ENCODE data around the gene CHCHD6. TPM values are rescaled to one million over a fixed set of nuclear protein-coding genes. Genes with fewer than 3 reads are reported as not detected.

CHCHD6 gene
- total RNA-seq, 1 experiment from 2014 or later: 45.9 TPM

DNA sequence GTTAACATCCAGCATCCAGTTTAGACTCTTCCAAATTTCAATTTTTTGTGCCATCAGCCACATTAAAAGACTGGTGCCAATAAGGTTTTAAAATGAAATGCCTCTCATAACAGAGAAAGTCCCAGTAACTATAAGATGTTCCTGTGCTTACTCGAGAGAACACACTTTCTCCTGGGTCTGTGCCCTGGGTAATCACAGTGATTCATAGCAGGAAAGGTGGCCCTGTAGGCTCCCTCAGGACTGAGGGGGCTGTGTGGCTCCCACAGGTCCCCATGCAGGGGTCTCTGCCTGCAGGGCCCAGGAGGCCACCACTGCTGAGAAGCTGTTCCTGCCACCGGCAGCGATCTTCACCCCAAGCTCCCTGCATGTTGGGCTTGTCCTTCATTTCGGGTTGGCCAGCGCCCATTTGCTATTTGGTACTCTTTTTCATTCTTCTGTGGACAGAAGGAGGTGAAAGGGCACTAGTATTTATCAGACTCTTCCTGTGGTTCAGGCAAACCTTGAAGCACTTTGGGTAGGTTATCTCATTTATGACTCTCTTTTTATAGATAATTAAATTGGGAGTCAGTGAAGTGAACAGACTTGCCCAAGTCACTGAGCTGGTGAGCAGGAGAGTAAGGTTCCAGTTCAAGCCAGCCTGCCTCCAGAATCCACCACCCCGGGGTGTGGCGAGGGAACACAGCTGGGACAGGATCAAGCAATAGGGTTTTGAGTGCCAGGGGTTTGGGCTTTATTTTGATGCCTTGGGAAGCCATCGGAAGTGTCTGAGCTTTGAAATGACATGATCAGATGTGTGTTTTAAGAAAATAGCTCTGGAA lies 234.7 kb downstream of the CHCHD6 start:
- intact Hi-C loops (cut with micrococcal nuclease; ENCODE audit: unreplicated experiment): no loop called here
- Mint-ChIP-seq H3K9me3 (ENCODE audit: low read depth, unreplicated experiment) (no peaks in the 10 kb centered on the region), H3K27ac (ENCODE audit: unreplicated experiment) (no peak overlapping the region), H3K4me3 (ENCODE audit: low read depth, unreplicated experiment) (no peak overlapping the region), H3K27me3 (ENCODE audit: unreplicated experiment) (no peaks in the 10 kb centered on the region), H3K36me3 (ENCODE audit: insufficient read depth, unreplicated experiment) (no peaks in the 10 kb centered on the region), H3K4me1 (ENCODE audit: low read depth, unreplicated experiment) (no peaks in the 10 kb centered on the region)
- DNase-seq: no peak
- CTCF ChIA-PET: interaction anchor here (1.5 kb wide), 1 partner anchor 187 kb away, joined by 3 read pairs; no protein-coding TSS in a partner anchor
- TF ChIP-seq, protein P1, sequence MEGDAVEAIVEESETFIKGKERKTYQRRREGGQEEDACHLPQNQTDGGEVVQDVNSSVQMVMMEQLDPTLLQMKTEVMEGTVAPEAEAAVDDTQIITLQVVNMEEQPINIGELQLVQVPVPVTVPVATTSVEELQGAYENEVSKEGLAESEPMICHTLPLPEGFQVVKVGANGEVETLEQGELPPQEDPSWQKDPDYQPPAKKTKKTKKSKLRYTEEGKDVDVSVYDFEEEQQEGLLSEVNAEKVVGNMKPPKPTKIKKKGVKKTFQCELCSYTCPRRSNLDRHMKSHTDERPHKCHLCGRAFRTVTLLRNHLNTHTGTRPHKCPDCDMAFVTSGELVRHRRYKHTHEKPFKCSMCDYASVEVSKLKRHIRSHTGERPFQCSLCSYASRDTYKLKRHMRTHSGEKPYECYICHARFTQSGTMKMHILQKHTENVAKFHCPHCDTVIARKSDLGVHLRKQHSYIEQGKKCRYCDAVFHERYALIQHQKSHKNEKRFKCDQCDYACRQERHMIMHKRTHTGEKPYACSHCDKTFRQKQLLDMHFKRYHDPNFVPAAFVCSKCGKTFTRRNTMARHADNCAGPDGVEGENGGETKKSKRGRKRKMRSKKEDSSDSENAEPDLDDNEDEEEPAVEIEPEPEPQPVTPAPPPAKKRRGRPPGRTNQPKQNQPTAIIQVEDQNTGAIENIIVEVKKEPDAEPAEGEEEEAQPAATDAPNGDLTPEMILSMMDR (IDR thresholded peaks at IDR 0.05; ENCODE audit: unreplicated experiment): no peak
- BruUV-seq (replicated peaks): no TSS peak

- H3K36me3 Mint-ChIP-seq (ENCODE audit: insufficient read depth, unreplicated experiment): no peaks in the 10 kb centered on the region
- H3K27me3 Mint-ChIP-seq (ENCODE audit: unreplicated experiment): no peaks in the 10 kb centered on the region
- intact Hi-C loops (cut with micrococcal nuclease; ENCODE audit: unreplicated experiment): no loop called here
- DNase-seq: no peak
- H3K9me3 Mint-ChIP-seq (ENCODE audit: low read depth, unreplicated experiment): no peaks in the 10 kb centered on the region
- BruUV-seq (replicated peaks): no TSS peak
- no peak overlapping the region for H3K4me3 Mint-ChIP-seq (ENCODE audit: low read depth, unreplicated experiment)
- H3K27ac Mint-ChIP-seq (ENCODE audit: unreplicated experiment): no peak overlapping the region
- TF ChIP-seq, protein P1 (IDR thresholded peaks at IDR 0.05; ENCODE audit: unreplicated experiment): no peak
- H3K4me1 Mint-ChIP-seq (ENCODE audit: low read depth, unreplicated experiment): no peaks in the 10 kb centered on the region
- CTCF ChIA-PET: interaction anchor here (1.5 kb wide), 1 partner anchor 187 kb away, joined by 3 read pairs; no protein-coding TSS in a partner anchor
Measured at GRCh38 chr3:126939338-126939718, 235.3 kb downstream of the CHCHD6 start.

- intact Hi-C loops (cut with micrococcal nuclease; ENCODE audit: unreplicated experiment): no loop called here
- Mint-ChIP-seq H3K4me3 (ENCODE audit: low read depth, unreplicated experiment) (no peak overlapping the region), H3K27me3 (ENCODE audit: unreplicated experiment) (no peaks in the 10 kb centered on the region), H3K4me1 (ENCODE audit: low read depth, unreplicated experiment) (no peaks in the 10 kb centered on the region), H3K9me3 (ENCODE audit: low read depth, unreplicated experiment) (no peaks in the 10 kb centered on the region), H3K27ac (ENCODE audit: unreplicated experiment) (no peak overlapping the region), H3K36me3 (ENCODE audit: insufficient read depth, unreplicated experiment) (no peaks in the 10 kb centered on the region)
- DNase-seq: no peak
- BruUV-seq (replicated peaks): no TSS peak
- TF ChIP-seq, protein P1 (IDR thresholded peaks at IDR 0.05; ENCODE audit: unreplicated experiment): no peak
- CTCF ChIA-PET: interaction anchor here (1.5 kb wide), 1 partner anchor 188 kb away, joined by 3 read pairs; no protein-coding TSS in a partner anchor
Measured at GRCh38 chr3:126939733-126940132, 235.7 kb downstream of the CHCHD6 start.

DNA sequence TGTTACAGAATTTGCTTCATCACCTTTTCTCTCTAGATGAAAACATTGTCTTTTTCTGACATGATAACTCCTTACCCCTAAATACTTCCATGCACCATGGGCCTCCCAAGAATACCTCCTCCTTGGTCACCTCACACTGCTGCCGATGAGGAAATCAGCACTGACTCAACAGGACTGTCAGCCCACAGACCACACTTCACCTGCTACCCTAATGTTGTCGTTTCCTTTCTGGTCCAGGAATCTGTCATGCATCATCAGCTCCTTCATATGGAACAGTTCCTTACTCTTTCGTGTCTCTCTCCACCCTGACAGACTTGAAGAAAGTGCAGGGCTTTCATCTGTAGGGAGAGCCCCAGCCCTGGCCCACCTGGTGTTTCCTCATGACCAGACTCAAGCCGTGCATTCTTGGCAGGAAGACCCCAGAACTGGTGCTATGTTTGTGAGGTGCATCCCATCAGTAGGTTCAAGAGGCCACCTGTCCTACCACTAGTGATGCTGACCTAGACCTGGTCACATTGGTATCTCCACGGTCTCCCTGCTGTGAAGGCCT lies 237.8 kb downstream of the CHCHD6 start:
- Mint-ChIP-seq H3K27me3 (ENCODE audit: unreplicated experiment) (no peaks in the 10 kb centered on the region), H3K27ac (ENCODE audit: unreplicated experiment) (no peak overlapping the region), H3K36me3 (ENCODE audit: insufficient read depth, unreplicated experiment) (no peaks in the 10 kb centered on the region), H3K4me1 (ENCODE audit: low read depth, unreplicated experiment) (no peaks in the 10 kb centered on the region), H3K9me3 (ENCODE audit: low read depth, unreplicated experiment) (no peaks in the 10 kb centered on the region), H3K4me3 (ENCODE audit: low read depth, unreplicated experiment) (no peak overlapping the region)
- TF ChIP-seq, protein P1 (IDR thresholded peaks at IDR 0.05; ENCODE audit: unreplicated experiment): no peak
- intact Hi-C loops (cut with micrococcal nuclease; ENCODE audit: unreplicated experiment): no loop called here
- no peak for DNase-seq
- CTCF ChIA-PET: no interaction called here
- BruUV-seq (replicated peaks): no TSS peak
